Putamen (tissue), 1 donor: ENCODE measurements around the gene INCA1.

Experiments
- DNase-seq: peaks from one replicate; pipeline ENCODE4 v3.0.0-alpha.2; 2016; ENCODE audit warnings: low spot score

Gene INCA1

DNA sequence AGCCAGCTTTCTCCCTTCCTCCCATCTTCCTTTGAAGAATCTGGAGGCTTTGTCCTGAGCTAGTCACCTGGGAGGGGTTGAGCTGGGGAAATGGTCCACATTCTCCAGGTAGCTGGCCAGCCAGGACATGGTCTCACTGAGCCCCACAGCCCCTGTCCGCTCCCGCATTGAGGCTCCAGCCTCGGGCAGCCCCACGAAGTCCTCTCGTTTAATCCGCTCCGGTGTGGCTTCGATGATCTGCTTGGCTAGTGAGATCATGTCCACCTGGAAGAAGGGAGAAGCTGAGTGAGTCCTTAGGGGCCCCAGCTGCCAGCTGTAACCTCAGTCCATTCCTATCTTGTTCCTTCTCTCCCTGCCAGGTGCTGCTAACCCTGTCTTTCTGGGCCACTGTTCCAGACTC is 27.0 kb downstream of the INCA1 start:
- no peak for DNase-seq

GRCh38 chr17:4969551-4970173 is 27.7 kb downstream of the INCA1 start:
- no peak for DNase-seq

DNA sequence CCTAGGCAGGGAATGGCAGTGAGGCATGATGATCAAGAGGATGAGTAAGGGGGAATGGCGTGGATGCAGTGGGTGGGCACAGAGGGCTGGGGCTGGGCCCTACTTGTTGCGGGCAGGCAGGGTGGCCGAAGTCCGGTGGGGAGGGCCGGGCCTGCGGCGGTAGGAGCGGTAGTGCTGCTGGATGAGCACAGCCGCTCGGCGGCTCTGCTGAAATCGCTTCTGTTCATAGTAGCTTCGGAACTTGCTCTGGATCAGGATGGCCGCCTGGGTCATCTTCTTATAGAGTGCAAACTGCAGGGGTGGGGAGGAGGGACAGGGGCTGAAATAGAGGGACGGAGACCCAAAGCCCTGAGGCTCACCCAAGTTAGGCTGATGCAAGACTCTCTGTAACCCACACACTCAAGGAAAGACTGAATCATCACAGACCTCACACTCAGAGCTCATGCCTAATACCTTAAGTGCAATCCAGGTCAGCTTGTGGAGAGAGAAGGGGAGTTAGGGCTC is 28.2 kb downstream of the INCA1 start:
- DNase-seq, result peak; percentile 45

DNA sequence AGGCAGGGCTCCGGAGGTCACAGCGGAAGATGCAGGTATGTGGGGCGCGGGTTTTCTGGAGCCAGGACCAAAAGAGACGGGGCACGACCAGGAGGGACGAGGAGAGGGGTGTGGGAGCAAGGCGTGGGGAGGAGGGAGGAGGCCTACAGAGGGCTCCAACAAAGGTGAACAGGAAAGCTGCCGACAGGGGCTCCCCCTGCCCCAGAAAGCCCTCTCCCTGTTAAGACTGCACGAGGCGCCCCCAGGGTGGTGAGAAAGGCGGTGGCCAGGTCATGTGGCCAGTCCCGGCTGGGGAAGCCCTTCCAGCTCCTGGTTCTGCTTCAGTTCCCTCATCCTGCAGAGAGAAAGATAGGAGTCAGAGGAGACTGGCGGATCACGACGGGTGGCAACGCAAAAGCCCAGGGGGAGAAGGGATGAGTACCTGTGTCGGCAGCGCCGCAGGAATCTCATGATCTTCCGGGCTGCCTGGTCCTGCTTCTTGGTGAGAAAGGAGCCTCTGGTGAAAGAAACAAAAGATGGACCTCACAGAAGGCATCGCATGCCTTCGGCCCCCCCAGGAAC is 28.8 kb downstream of the INCA1 start:
- no peak for DNase-seq

- DNase-seq, result peak; percentile 97
Measured at GRCh38 chr17:4967539-4968485, 29.5 kb downstream of the INCA1 start, which contains the start of gene SPAG7. SPAG7 (minus strand) TSS chr17:4967817; CDS start chr17:4967804, 13 bp downstream.

DNA sequence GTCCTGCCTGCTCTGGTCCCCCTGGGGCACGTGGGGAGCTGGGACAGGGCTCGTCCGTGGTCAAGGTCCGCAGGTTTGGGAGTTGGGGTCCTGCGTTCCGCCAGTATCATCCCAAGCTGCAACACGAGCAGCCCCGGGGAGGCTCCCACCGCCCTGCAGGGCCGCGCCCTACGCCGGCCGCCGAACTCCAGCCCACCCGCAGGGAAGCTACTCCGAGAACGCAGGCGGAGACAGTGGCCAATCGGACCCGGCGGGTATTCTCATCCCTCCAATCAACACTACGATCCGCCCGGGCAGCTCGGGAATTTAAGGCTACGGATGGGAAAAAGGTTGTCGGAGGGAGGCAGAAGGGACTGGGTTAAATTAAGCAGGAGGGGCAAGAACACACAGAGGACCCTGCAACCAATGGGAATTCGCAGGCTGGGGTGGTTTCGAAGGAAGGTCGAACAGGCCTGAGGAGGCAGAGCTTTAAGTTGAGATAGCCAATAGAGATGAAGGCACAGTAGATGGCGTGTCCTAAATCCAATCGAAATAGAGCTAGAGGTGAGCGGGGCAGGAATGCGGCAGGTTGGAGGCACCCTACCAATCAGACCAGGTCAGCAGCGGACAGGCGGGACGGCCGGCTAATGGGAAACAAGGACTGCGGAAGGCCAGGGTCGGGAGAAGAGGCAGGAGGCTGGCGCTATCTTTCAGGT is 30.3 kb downstream of the INCA1 start:
- peak; percentile 100 for DNase-seq

- no peak for DNase-seq
Measured at GRCh38 chr17:4965311-4965986, 31.9 kb downstream of the INCA1 start.

GRCh38 chr17:4960279-4960922 is 36.9 kb downstream of the INCA1 start:
- DNase-seq, result no peak

- no peak for DNase-seq
Measured at GRCh38 chr17:4959261-4959965, 37.9 kb downstream of the INCA1 start.

GRCh38 chr17:4958102-4958501 is 39.2 kb downstream of the INCA1 start:
- DNase-seq, result no peak

DNA sequence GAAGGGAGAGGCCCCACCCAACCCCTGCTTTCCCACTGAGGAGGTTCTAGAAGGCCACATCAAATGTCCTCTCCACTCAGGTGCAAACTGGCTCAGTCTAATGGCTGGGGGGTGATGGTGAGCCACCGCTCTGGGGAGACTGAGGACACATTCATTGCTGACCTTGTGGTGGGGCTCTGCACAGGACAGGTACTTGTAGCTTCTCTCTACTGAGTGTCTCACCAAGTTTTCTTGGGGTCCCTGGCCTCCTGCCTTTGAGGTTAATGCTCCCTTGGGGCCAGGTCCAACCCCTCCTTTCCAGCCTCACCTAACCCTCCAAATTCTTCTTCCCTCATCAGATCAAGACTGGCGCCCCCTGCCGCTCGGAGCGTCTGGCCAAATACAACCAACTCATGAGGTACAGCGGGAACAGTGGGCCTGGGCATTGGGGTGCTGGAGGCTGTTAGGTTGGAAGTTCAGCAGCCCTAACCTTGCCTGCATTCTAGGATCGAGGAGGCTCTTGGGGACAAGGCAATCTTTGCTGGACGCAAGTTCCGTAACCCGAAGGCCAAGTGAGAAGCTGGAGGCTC is 40.7 kb downstream of the INCA1 start:
- no peak for DNase-seq

DNA sequence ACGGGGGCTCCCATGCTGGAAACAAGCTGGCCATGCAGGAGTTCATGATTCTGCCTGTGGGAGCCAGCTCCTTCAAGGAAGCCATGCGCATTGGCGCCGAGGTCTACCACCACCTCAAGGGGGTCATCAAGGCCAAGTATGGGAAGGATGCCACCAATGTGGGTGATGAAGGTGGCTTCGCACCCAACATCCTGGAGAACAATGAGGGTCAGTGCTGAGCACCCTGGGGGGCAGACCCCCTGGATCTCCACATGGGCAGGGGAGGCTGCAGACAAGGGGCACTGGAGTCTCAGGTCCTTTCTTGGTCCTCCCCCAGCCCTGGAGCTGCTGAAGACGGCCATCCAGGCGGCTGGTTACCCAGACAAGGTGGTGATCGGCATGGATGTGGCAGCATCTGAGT is 42.2 kb downstream of the INCA1 start:
- no peak for DNase-seq

GRCh38 chr17:4953451-4953961 is 43.8 kb downstream of the INCA1 start:
- no peak for DNase-seq

DNA sequence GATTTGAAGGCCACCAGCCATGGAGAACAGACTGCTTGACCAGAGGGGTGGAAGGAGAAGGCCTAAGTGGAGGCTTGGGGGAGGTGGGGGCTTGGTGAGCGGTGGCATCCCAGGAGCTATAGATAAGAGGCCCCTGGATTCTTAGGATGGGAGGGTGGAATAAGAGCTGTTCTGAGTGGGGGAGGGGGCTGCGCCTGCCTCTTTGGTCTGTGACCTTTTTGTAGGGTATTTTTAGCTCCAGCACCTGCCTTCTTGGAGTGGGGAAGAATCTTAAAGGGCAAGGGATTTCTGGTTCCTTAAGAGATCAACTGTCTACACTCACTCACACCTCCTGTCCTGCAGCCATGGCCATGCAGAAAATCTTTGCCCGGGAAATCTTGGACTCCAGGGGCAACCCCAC is 45.8 kb downstream of the INCA1 start:
- no peak for DNase-seq

DNA sequence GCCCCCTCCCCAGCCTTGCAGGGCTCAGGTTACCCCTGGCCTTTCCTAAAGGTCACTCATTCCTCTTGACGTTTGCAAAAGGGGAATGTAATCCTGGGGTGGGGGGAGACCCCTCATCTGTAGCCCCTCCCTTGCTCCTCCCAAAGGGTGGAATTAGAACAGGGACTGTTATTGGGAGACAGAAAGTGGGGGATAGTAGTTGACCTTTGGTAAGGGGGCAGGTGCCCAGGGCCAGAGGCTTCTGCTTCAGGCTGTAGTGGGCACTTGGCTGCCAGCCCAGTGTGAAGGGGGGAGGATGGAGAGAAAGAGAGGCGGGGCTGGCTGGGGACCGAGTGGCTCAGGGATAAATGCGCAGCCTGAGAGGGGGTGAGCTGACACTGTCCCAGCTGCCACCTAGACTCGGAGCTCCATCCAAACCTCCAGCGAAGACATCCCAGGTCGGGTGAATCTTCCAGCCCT is 46.5 kb downstream of the INCA1 start, which contains the start of gene ENO3:
Gene ENO3, plus strand, starts transcription at position 374 of the 459 bp plus-strand sequence. CDS start 711 bp downstream, outside the sequence.
- no peak for DNase-seq

DNA sequence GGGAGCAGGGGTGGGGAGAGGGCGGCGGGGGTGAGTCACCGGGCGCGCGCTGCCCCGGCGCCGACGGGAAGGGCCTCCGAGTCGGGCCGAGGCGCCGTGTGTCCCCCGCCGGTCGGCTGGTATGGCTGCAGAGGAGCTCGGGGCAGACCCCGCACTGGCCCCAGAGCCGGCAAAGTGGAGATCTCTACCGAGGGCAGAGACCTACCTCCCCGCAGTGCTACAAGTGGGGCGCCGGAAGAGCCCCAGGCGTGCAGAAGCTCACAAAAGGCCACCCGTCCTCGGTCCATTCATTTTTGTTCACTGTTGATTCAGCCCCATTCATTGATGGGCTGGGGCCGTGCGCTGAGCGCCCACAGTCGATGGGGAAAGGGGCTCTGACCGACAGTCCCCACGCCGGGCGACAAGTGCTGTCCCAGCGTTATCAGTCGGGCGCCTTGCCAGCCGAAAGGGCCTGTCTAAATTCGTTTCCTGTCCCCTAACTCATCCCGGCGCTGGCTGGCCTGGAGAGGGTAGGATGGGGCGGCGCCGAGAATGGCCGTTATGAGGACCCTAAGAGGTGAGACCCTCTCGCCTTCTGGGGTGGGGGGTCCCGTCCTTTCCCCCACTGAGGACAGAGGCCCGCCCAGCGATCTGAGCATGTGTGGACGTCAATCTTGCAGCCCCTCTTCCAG is 47.1 kb downstream of the INCA1 start:
- no peak for DNase-seq

DNA sequence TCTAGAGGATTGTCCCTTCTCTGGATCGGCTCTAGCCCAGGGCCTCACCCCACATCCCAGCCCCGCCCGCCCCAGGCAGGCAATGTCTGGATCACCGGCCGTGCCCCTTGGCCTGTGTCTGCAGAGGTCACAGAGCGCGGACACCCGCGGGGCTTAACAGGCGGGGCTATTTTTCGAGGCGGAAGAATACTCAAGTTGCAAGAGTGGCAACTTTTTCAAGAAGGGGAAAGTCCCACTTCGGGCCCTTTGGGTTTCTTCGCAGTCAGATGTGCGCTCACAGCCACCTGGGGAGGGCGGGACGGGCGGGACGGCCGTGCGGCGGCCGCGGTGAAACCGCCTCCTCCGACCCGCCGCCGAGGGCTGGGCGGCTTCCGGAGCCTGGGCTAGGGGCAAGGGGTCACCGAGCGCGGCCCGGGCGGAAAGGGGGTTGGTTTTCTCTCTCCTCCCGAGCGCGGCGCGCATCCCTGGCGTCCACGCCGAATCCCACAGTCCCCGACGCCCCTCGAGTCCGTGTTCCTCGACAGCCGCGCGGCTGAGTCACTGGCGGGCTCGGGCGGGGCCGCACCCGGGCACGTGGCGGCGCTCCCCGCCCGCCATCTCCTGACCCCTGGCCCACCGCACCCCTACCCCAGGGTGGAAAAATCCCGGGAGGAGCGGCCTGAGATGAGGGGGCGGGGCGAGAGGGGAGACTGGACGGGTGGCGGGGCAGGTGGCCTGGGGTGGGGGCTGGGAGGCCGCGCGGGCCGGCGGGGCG is 47.8 kb downstream of the INCA1 start:
- DNase-seq, result no peak

- peak; percentile 88 for DNase-seq
Measured at GRCh38 chr17:4948931-4949320, 48.4 kb downstream of the INCA1 start.
